AG08395 (cell line): ENCODE results near the gene ABCG4.
"Not testable (repeated sequence)": the region's sequence is repeated elsewhere in the genome, so short reads cannot be mapped to it uniquely, and the experiment has no call there.

Experiments used
- DNase-seq: peaks from one replicate; pipeline ENCODE4 v3.0.0; 2012; ENCODE audit warnings: mixed read lengths, low spot score

Gene ABCG4

GRCh38 chr11:119184399-119184798, 35.5 kb downstream of the ABCG4 start:
- not testable (repeated sequence) for DNase-seq

- no peak for DNase-seq
Measured at GRCh38 chr11:119185981-119186634, 37.3 kb downstream of the ABCG4 start.

- DNase-seq: no peak
Measured at GRCh38 chr11:119187123-119187892, 38.5 kb downstream of the ABCG4 start.

GRCh38 chr11:119188067-119188466, 39.2 kb downstream of the ABCG4 start:
- no peak for DNase-seq

- DNase-seq: no peak
Measured at GRCh38 chr11:119188887-119189286, 40.0 kb downstream of the ABCG4 start.

GRCh38 chr11:119189393-119189792, 40.5 kb downstream of the ABCG4 start:
- DNase-seq: no peak

- DNase-seq: no peak
Measured at GRCh38 chr11:119190531-119190930, 41.7 kb downstream of the ABCG4 start.

- DNase-seq: not testable (repeated sequence)
Measured at GRCh38 chr11:119191265-119191664, 42.4 kb downstream of the ABCG4 start.

- no peak for DNase-seq
Measured at GRCh38 chr11:119192111-119192510, 43.3 kb downstream of the ABCG4 start.

GRCh38 chr11:119193001-119193400, 44.1 kb downstream of the ABCG4 start:
- no peak for DNase-seq

GRCh38 chr11:119193626-119194025, 44.8 kb downstream of the ABCG4 start:
- DNase-seq: no peak

- DNase-seq: no peak
Measured at GRCh38 chr11:119194811-119195440, 46.1 kb downstream of the ABCG4 start.

GRCh38 chr11:119195680-119196079, 46.8 kb downstream of the ABCG4 start:
- peak; percentile 92 for DNase-seq

- DNase-seq: peak; percentile 88
Measured at GRCh38 chr11:119196833-119197483, 48.1 kb downstream of the ABCG4 start.

- DNase-seq: no peak
Measured at GRCh38 chr11:119198925-119199324, 50.1 kb downstream of the ABCG4 start.

- DNase-seq: not testable (repeated sequence)
Measured at GRCh38 chr11:119201236-119201635, 52.4 kb downstream of the ABCG4 start.

GRCh38 chr11:119202554-119202953, 53.7 kb downstream of the ABCG4 start:
- DNase-seq: no peak

GRCh38 chr11:119204066-119204465, 55.2 kb downstream of the ABCG4 start:
- DNase-seq: no peak

- DNase-seq: no peak
Measured at GRCh38 chr11:119205080-119205479, 56.2 kb downstream of the ABCG4 start.

GRCh38 chr11:119205574-119206510, 57.0 kb downstream of the ABCG4 start, which contains the start of gene CBL:
CBL (plus strand) TSS chr11:119206339; CDS start chr11:119206418, 79 bp downstream.
- peak; percentile 98 for DNase-seq
